G401.6 (cell line): Measurements from ENCODE around the gene ZMIZ2.
"Not testable (repeated sequence)": the region's sequence is repeated elsewhere in the genome, so short reads cannot be mapped to it uniquely, and the experiment has no call there.

Source experiments
- FAIRE-seq: peaks from 2 replicates; lab custom pipeline; 2012; peaks lifted over from hg19 to GRCh38; lab: Jason Lieb, UNC

The ZMIZ2 gene, protein sequence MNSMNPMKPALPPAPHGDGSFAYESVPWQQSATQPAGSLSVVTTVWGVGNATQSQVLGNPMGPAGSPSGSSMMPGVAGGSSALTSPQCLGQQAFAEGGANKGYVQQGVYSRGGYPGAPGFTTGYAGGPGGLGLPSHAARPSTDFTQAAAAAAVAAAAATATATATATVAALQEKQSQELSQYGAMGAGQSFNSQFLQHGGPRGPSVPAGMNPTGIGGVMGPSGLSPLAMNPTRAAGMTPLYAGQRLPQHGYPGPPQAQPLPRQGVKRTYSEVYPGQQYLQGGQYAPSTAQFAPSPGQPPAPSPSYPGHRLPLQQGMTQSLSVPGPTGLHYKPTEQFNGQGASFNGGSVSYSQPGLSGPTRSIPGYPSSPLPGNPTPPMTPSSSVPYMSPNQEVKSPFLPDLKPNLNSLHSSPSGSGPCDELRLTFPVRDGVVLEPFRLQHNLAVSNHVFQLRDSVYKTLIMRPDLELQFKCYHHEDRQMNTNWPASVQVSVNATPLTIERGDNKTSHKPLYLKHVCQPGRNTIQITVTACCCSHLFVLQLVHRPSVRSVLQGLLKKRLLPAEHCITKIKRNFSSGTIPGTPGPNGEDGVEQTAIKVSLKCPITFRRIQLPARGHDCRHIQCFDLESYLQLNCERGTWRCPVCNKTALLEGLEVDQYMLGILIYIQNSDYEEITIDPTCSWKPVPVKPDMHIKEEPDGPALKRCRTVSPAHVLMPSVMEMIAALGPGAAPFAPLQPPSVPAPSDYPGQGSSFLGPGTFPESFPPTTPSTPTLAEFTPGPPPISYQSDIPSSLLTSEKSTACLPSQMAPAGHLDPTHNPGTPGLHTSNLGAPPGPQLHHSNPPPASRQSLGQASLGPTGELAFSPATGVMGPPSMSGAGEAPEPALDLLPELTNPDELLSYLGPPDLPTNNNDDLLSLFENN

GRCh38 chr7:44748045-44748947, at the start of gene ZMIZ2:
ZMIZ2 (plus strand) TSS chr7:44748847; CDS start chr7:44756250, 7,403 bp downstream.
- no peak for FAIRE-seq

DNA sequence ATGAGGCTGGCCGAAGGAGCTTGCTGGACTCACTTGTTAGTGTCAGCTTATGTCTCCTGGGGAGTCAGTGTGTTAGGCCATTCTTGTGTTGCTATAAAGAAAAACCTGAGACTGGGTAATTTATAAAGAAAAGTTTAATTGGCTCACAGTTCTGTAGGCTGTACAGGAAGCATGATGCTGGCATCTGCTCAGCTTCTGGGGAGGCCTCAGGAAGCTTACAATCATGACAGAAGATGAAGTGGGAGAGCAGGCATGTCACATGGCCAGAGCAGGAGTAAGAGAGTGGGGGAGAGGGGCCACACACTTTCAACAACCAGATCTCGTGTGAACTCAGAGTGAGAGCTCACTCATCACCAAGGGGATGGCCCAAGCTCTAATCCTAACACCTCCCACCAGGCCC, 49.0 kb upstream of the ZMIZ2 start:
- FAIRE-seq = not testable (repeated sequence)

DNA sequence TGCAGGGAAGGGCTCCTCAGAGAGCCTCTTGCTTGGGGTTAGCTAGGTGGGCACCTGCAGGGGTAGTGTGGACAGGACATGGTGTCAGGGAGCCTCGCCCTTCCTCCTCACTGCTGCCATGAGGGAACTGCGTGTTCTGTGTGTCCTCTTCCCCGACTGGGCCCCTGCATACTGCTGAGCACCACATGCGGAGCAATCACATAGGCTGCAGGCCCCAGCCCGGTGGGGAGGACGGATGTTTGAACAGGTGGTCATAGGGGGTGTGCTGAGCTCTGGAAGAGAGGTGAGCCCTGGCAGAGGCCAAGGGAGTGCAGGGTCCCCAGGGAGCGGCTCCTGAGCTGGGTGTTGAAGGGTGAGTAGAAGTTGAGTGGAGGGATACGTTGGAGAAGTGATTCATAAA, 48.3 kb upstream of the ZMIZ2 start:
- no peak for FAIRE-seq

DNA sequence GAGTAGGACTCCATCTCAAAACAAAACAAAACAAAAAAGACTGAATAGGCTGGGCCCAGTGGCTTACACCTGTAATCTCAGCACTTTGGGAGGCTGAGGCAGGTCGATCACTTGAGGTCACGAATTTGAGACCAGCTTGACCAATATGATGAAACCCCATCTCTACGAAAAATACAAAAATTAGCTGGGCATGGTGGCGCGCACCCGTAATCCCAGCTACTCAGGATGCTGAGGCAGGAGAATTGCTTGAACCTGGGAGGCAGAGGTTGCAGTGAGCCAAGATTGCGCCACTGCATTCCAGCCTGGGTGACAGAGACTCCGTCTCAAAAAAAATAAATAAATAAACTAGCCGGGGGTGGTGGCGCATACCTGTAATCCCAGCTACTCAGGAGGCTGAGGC, 45.3 kb upstream of the ZMIZ2 start:
- FAIRE-seq = not testable (repeated sequence)

GRCh38 chr7:44703921-44704320, 44.7 kb upstream of the ZMIZ2 start:
- no peak for FAIRE-seq

DNA sequence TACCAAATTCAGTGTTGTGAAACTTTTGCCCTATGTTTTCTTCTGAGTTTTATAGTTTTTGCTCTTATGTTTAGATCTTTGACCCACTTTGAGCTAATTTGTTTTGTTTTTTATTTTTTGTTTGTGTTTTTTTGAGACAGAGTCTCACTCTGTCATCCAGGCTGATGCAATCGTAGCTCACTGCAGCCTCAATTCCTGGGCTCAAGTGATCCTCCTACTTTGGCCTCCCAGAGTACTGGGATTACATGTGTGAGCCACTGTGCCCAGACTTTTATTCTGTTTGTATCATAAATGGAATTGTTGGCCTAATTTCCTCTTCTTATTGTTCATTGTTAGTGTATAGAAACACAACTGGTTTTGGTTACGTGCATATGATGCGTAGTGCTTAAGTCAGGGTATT, 43.2 kb upstream of the ZMIZ2 start:
- no peak for FAIRE-seq

DNA sequence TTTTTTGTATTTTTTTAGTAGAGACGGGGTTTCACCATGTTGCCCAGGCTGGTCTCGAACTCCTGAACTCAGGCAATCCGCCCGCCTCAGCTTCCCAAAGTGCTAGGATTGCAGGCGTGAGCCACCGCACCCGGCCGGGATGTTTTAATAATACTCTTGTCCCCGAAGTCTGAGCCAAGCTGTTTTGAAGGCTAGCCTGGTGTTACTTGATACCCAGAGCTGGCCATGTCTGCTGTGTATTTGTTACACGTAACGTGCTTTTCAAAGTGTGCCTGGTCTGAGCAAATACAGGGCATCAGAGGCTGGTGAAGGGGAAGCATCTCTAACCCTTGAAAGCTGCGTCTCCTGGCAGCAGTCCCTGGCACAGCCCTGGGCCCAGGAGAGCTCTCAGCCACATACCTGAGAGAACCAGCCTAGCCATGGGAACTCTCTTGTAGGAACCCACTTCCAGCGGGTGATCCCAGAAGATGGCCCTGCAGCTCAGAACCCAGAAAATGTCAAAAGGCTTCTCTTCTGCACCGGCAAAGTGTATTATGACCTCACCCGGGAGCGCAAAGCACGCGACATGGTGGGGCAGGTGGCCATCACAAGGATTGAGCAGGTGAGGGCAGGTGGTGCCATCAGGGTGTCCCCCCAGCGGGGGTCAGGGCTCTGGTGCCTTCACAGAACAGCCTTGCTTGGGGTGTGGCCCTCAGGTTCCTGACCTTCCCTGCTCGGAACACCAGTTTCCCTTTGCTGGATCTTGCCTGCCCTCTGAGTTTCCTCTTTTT, 41.7 kb upstream of the ZMIZ2 start:
- no peak for FAIRE-seq

- FAIRE-seq = no peak
Measured at GRCh38 chr7:44707558-44708230, 41.0 kb upstream of the ZMIZ2 start.

- no peak for FAIRE-seq
Measured at GRCh38 chr7:44709011-44709915, 39.4 kb upstream of the ZMIZ2 start.

GRCh38 chr7:44709945-44710596, 38.6 kb upstream of the ZMIZ2 start:
- FAIRE-seq = no peak

- no peak for FAIRE-seq
Measured at GRCh38 chr7:44711528-44711927, 37.1 kb upstream of the ZMIZ2 start.

- no peak for FAIRE-seq
Measured at GRCh38 chr7:44712012-44712411, 36.6 kb upstream of the ZMIZ2 start.

DNA sequence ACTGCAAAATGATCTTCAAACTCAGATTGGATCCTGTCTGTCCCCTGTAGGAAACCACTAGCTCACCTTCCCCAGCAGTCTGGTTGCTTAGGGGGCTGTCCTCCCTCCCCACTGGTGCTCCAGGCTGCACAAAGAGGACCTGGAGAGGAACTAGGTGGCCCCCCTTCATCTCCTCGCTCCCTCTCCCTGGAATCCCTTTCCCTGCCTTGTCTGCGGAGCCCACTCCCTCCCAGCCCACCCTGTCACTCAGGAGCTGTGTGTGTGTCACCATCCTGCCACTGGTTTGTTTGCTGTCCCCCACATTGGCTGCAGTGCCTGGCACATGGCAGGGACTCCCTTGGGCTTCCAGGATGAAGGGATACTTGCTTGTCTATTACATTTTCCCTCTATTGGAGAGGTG, 35.5 kb upstream of the ZMIZ2 start:
- no peak for FAIRE-seq

DNA sequence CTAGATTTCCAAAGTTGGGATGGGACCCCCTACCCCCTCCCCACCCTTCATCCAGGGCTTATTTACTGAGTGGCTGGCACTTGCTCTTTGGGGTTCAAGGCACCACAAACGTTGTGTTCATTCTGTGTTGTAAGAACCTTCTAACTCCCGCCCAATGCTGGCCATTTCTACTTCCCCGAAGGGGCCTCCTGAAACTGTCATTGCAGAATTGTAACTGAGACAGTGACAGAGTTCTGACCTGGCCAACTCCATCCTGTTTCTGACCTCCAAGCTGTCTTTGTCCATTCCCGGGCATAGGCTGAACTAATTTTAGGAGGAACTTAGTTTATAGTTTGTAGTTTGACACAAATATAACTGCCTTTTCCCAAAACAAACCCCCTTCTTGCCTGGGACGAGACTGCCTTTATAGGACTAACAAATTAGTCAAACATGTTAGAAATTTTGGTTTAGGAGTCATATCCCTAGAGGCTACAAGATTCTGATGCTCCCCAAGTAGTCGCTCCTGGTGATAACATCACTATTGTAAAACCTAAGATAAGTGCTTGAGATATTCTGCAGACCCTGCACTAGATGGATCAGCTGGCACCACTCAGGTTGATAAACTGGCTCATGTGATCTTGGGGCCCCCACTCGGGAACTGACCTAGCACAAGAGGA, 34.8 kb upstream of the ZMIZ2 start:
- FAIRE-seq = no peak

DNA sequence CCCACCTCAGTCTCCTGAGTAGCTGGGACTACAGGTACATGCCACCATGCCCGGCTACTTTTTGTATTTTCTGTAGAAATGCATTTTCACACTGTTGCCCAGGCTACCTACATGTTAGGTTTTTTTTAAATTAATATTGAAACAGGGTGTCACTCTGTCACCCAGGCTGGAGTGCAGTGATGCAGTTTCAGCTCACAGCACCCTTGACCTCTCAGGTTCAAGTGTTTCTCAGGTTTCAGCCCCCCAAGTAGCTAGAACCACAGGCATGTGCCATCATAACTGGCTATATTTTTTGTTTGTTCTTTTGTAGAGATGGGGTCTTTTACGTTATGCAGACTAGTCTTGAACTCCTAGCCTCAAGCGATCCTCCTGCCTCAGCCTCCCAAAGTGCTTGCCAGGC, 32.4 kb upstream of the ZMIZ2 start:
- no peak for FAIRE-seq

GRCh38 chr7:44720301-44720700, 28.3 kb upstream of the ZMIZ2 start:
- peak; percentile 17 for FAIRE-seq

DNA sequence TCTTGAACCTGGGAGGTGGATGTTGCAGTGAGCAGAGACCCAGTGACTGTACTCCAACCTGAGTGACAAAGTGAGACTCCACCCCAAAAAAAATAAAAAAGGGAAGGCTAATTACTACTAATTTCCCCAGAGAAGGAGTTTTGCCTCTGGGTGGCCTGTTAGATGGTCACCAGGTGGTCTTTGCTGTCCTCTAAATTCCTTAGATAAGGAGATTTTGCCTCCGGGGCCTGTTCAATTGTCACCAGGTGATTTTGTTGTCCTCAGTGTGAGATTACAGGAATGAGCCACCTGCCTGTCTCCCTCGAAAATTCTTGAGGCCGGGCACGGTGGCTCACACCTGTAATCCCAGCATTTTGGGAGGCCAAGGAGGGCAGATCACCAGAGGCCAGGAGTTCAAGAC, 24.4 kb upstream of the ZMIZ2 start:
- FAIRE-seq = no peak

GRCh38 chr7:44726250-44726649, 22.4 kb upstream of the ZMIZ2 start:
- not testable (repeated sequence) for FAIRE-seq
